Measurements from ENCODE around the gene TMEM38B.

- no peak for TF ChIP-seq CTCF (IDR thresholded peaks at IDR 0.05)
- no peak for TF ChIP-seq POLR2A (IDR thresholded peaks at IDR 0.05)
Measured at GRCh38 chr9:105701145-105701544, 6.8 kb downstream of the TMEM38B start.

Measured in Peyer's patch (tissue), 4 donors.